HG03039 (cell line): ENCODE data around the gene CFL1.

Experiments used
- ATAC-seq: cut with Tn5 transposase; IDR thresholded peaks from one replicate; pipeline ENCODE4 v1.9.1; 2021; ENCODE audit warnings: mild to moderate bottlenecking, moderate library complexity; ENCODE audit not compliant: unreplicated experiment

Gene CFL1

GRCh38 chr11:65809496-65809895 lies 48.5 kb downstream of the CFL1 start:
- ATAC-seq: no peak

GRCh38 chr11:65808744-65809341 lies 49.1 kb downstream of the CFL1 start:
- ATAC-seq: no peak

- no peak for ATAC-seq
These were observed 51.0 kb downstream of the CFL1 start for GRCh38 chr11:65806979-65807378.
